H9 (cell line): ENCODE measurements around the gene WDHD1. TPM values are rescaled to one million over a fixed set of nuclear protein-coding genes. Genes with fewer than 3 reads are reported as not detected.

Experiments
- DNase-seq: peaks from one replicate; pipeline ENCODE4 v3.0.0-alpha.2; 2017
- H2AFZ ChIP-seq: one replicate; pipeline ENCODE4 v1.6.1; 2013; ENCODE audit warnings: mild to moderate bottlenecking, low read length, control low read depth, moderate library complexity
- H2AK5ac ChIP-seq: 2 replicates; pipeline ENCODE4 v1.6.1; 2013; ENCODE audit warnings: low read length, control low read depth, mixed read lengths; ENCODE audit not compliant: insufficient read length
- H2BK120ac ChIP-seq: one replicate; pipeline ENCODE4 v1.6.1; 2013; ENCODE audit warnings: low read depth, mild to moderate bottlenecking, low read length, control low read depth, inconsistent platforms; ENCODE audit not compliant: poor library complexity, severe bottlenecking
- H2BK12ac ChIP-seq: 2 replicates; pipeline ENCODE4 v1.6.1; 2013; ENCODE audit warnings: low read length, control low read depth, mixed read lengths, low read depth; ENCODE audit not compliant: insufficient read length
- H2BK15ac ChIP-seq: 2 replicates; pipeline ENCODE4 v1.6.1; 2013; ENCODE audit warnings: low read depth, low read length, control low read depth
- H2BK20ac ChIP-seq: one replicate; pipeline ENCODE4 v1.6.1; 2013; ENCODE audit warnings: low read depth, mild to moderate bottlenecking, low read length, control low read depth, inconsistent platforms; ENCODE audit not compliant: poor library complexity, severe bottlenecking
- H2BK5ac ChIP-seq: 2 replicates; pipeline ENCODE4 v1.6.1; 2013; ENCODE audit warnings: low read length, control low read depth, mixed read lengths; ENCODE audit not compliant: insufficient read length
- H3K14ac ChIP-seq: 2 replicates; pipeline ENCODE4 v1.6.1; 2013; ENCODE audit warnings: low read length, control low read depth; ENCODE audit not compliant: insufficient read depth
- H3K18ac ChIP-seq: 2 replicates; pipeline ENCODE4 v1.6.1; 2013; ENCODE audit warnings: low read depth, mild to moderate bottlenecking, mixed read lengths, low read length, control low read depth; ENCODE audit not compliant: insufficient read length
- H3K23ac ChIP-seq: 2 replicates; pipeline ENCODE4 v1.6.1; 2013; ENCODE audit warnings: low read length, control low read depth, mixed read lengths, low read depth; ENCODE audit not compliant: insufficient read length
- H3K23me2 ChIP-seq: 2 replicates; pipeline ENCODE4 v1.6.1; 2013; ENCODE audit warnings: low read depth, mild to moderate bottlenecking, mixed read lengths, low read length, control low read depth; ENCODE audit not compliant: insufficient read length, poor library complexity, severe bottlenecking
- H3K27ac ChIP-seq: 2 replicates; pipeline ENCODE4 v1.5.1; 2013; ENCODE audit warnings: low read length, control low read depth, mixed read lengths, low read depth; ENCODE audit not compliant: insufficient read length
- H3K27me3 ChIP-seq: 2 replicates; pipeline ENCODE4 v1.6.1; 2013; ENCODE audit warnings: low read length, control low read depth, inconsistent platforms; ENCODE audit not compliant: insufficient read depth
- H3K4ac ChIP-seq: 2 replicates; pipeline ENCODE4 v1.6.1; 2013; ENCODE audit warnings: low read depth, mild to moderate bottlenecking, control low read depth, inconsistent platforms, low read length, moderate library complexity
- H3K4me1 ChIP-seq: 2 replicates; pipeline ENCODE4 v1.6.1; 2013; ENCODE audit warnings: low read length, control low read depth, inconsistent platforms; ENCODE audit not compliant: insufficient read depth
- H3K4me2 ChIP-seq: 2 replicates; pipeline ENCODE4 v1.6.1; 2013; ENCODE audit warnings: low read length, control low read depth, mixed read lengths; ENCODE audit not compliant: insufficient read length, insufficient read depth
- H3K56ac ChIP-seq: 2 replicates; pipeline ENCODE4 v1.6.1; 2013; ENCODE audit warnings: low read depth, mild to moderate bottlenecking, mixed read lengths, low read length, control low read depth; ENCODE audit not compliant: insufficient read length
- H3K79me1 ChIP-seq: 2 replicates; pipeline ENCODE4 v1.6.1; 2013; ENCODE audit warnings: low read depth, mild to moderate bottlenecking, moderate library complexity, low read length, control low read depth, inconsistent platforms; ENCODE audit not compliant: insufficient read depth, poor library complexity, severe bottlenecking
- H3K79me2 ChIP-seq: 2 replicates; pipeline ENCODE4 v1.6.1; 2013; ENCODE audit warnings: low read length, control low read depth, inconsistent platforms; ENCODE audit not compliant: insufficient read depth
- H3K9ac ChIP-seq: 2 replicates; pipeline ENCODE4 v1.6.1; 2013; ENCODE audit warnings: low read length, control low read depth, mixed read lengths; ENCODE audit not compliant: insufficient read length; ENCODE audit errors: extremely low read depth
- H3K9me3 ChIP-seq: one replicate; pipeline ENCODE4 v1.6.1; 2013; ENCODE audit warnings: low read depth, low read length, inconsistent platforms; ENCODE audit not compliant: control insufficient read depth
- H3T11ph ChIP-seq: one replicate; pipeline ENCODE4 v1.6.1; 2013; ENCODE audit warnings: mild to moderate bottlenecking, low read length, control low read depth, inconsistent platforms
- H4K20me1 ChIP-seq: one replicate; pipeline ENCODE4 v1.6.1; 2013; ENCODE audit not compliant: control insufficient read depth, insufficient read length, insufficient read depth
- H4K5ac ChIP-seq: 2 replicates; pipeline ENCODE4 v1.6.1; 2013; ENCODE audit warnings: low read depth, mild to moderate bottlenecking, mixed read lengths, low read length, control low read depth; ENCODE audit not compliant: insufficient read length
- H4K8ac ChIP-seq: replicated peaks from 2 replicates; pipeline ENCODE4 v1.6.1; 2013; ENCODE audit warnings: low read length, control low read depth, mixed read lengths, low read depth; ENCODE audit not compliant: insufficient read length
- H4K91ac ChIP-seq: 2 replicates; pipeline ENCODE4 v1.6.1; 2013; ENCODE audit warnings: low read depth, mild to moderate bottlenecking, moderate library complexity, mixed read lengths, low read length, control low read depth; ENCODE audit not compliant: insufficient read length
- H3K27ac Mint-ChIP-seq, 3 experiments: 2 replicates in 2 of 3; 3 replicates in 1 of 3; pipeline ENCODE4 v1.8.0; 2020 to 2021; ENCODE audit warnings: mixed read lengths in 3 of 3, mild to moderate bottlenecking in 1 of 3, moderate library complexity in 1 of 3
- H3K27me3 Mint-ChIP-seq: 2 replicates; pipeline ENCODE4 v1.8.0; 2021; ENCODE audit warnings: low read depth, mild to moderate bottlenecking, moderate library complexity, mixed read lengths
- H3K36me3 Mint-ChIP-seq, 3 experiments: 2 replicates in 2 of 3; 3 replicates in 1 of 3; pipeline ENCODE4 v1.8.0; 2020 to 2021; ENCODE audit warnings: low read depth in 3 of 3, mixed read lengths in 3 of 3; ENCODE audit not compliant: insufficient read depth in 1 of 3
- H3K4me1 Mint-ChIP-seq, 2 experiments: 2 replicates each; pipeline ENCODE4 v1.8.0; 2020; ENCODE audit warnings: mixed read lengths in 2 of 2
- H3K4me3 Mint-ChIP-seq, 2 experiments: 2 replicates in 1 of 2; 3 replicates in 1 of 2; pipeline ENCODE4 v1.8.0; 2020 to 2021; ENCODE audit warnings: mild to moderate bottlenecking in 2 of 2, mixed read lengths in 2 of 2, moderate library complexity in 1 of 2
- H3K9me3 Mint-ChIP-seq, 2 experiments: 2 replicates in 1 of 2; 3 replicates in 1 of 2; pipeline ENCODE4 v1.8.0; 2020; ENCODE audit warnings: mild to moderate bottlenecking in 2 of 2, mixed read lengths in 2 of 2, moderate library complexity in 1 of 2
- CTCF ChIP-seq: fragments of 200-600 bp; sonication (generic); conservative IDR thresholded peaks from 3 replicates; pipeline ENCODE4 v1.8.0; 2021; ENCODE audit warnings: antibody characterized with exemption, mild to moderate bottlenecking
- WGBS: extraction: QIAGEN DNeasy Blood & Tissue Kit; methylation state at CpG from one replicate; pipeline ENCODE4 v1.1.7; 2013; ENCODE audit warnings: missing lambda C conversion rate, low lambda C conversion rate, mixed read lengths; ENCODE audit not compliant: insufficient read length; ENCODE audit errors: extremely low coverage; 5-methylcytosine and 5-hydroxymethylcytosine counted together
- total RNA-seq: library from RNA; stranded (reverse); gene quantifications from 2 replicates; pipeline ENCODE4 v1.2.1, GENCODE V29; 2021

Gene WDHD1
- total RNA-seq, 1 experiment from 2014 or later, result 93.7 TPM

- H3K9ac ChIP-seq, result no peak overlapping the region
- no peak overlapping the region for H2BK5ac ChIP-seq
- no peaks in the 10 kb centered on the region for H3K9me3 ChIP-seq
- Mint-ChIP-seq H3K36me3 (peaks cover 7 to 16% (median 13%) of the 10 kb centered on the region in 3 experiments; a peak in 6 of 7 replicates), H3K9me3 (no peaks in the 10 kb centered on the region; a peak in 1 of 5 replicates), H3K27me3 (no peaks in the 10 kb centered on the region), H3K4me3 (no peak overlapping the region), H3K27ac (no peak overlapping the region), H3K4me1 (peaks cover 21 to 22% of the 10 kb centered on the region in 2 experiments)
- no peak overlapping the region for H3K4ac ChIP-seq
- H2AK5ac ChIP-seq, result no peak overlapping the region
- H2BK12ac ChIP-seq, result no peak overlapping the region
- DNase-seq, result no peak
- no peak overlapping the region for H3T11ph ChIP-seq
- H3K14ac ChIP-seq, result no peak overlapping the region
- no peaks in the 10 kb centered on the region for H4K20me1 ChIP-seq
- peaks cover 7% of the 10 kb centered on the region for H3K79me1 ChIP-seq
- H4K8ac ChIP-seq, result no peak overlapping the region
- no peak overlapping the region for H3K4me2 ChIP-seq
- H2BK20ac ChIP-seq, result no peak overlapping the region
- no peak overlapping the region for H3K27ac ChIP-seq
- no CpG with 5 or more reads among the region's 2 CpGs for WGBS
- H3K79me2 ChIP-seq, result peaks cover 17% of the 10 kb centered on the region; the same call in 1 of the 2 replicates
- no peak for TF ChIP-seq CTCF
- no peaks in the 10 kb centered on the region; the same call in 1 of the 2 replicates for H3K4me1 ChIP-seq
- no peak overlapping the region for H3K56ac ChIP-seq
- H3K18ac ChIP-seq, result no peak overlapping the region
- H3K27me3 ChIP-seq, result no peaks in the 10 kb centered on the region
- H4K91ac ChIP-seq, result no peak overlapping the region
- H2BK15ac ChIP-seq, result no peak overlapping the region
- no peak overlapping the region for H2BK120ac ChIP-seq
- H4K5ac ChIP-seq, result no peak overlapping the region
- peaks cover 10% of the 10 kb centered on the region for H3K23me2 ChIP-seq
- no peak overlapping the region for H2AFZ ChIP-seq
- no peak overlapping the region for H3K23ac ChIP-seq
These were observed 22.1 kb upstream of the WDHD1 start for GRCh38 chr14:55048900-55049436.
